Right lobe of liver (tissue), 6 donors: ENCODE measurements around the gene PANK2. TPM values are rescaled to one million over a fixed set of nuclear protein-coding genes. Genes with fewer than 3 reads are reported as not detected.

ENCODE experiments used
- ATAC-seq, 4 donors: fragments of 200-7000 bp; cut with Tn5 transposase; one replicate each; pipeline ENCODE4 v1.9.1; 2020; ENCODE audit warnings: mild to moderate bottlenecking in 4 of 4, moderate library complexity in 4 of 4
- DNase-seq, 3 donors: peaks; one replicate each; pipeline ENCODE4 v3.0.0-alpha.2; 2020
- H3K27ac ChIP-seq, 3 donors: fragments of 200-600 bp; one replicate each; pipeline ENCODE4 v1.8.0; 2022
- H3K27me3 ChIP-seq, 2 donors: fragments of 200-600 bp; one replicate each; pipeline ENCODE4 v1.8.0; 2022
- H3K36me3 ChIP-seq, 4 donors: fragments of 200-600 bp; sonication (generic) in 1 of 4; one replicate each; pipeline versions ENCODE4 v1.5.1 to v1.8.0; 2017 to 2022; ENCODE audit warnings: control low read depth in 1 of 4
- H3K4me1 ChIP-seq, 4 donors: fragments of 200-600 bp; sonication (generic) in 1 of 4; one replicate each; pipeline versions ENCODE4 v1.5.1 to v1.8.0; 2017 to 2022; ENCODE audit warnings: control low read depth in 1 of 4
- H3K4me3 ChIP-seq, 3 donors: fragments of 200-600 bp; one replicate each; pipeline ENCODE4 v1.8.0; 2022
- H3K9me3 ChIP-seq, 4 donors: fragments of 200-600 bp; sonication (generic) in 1 of 4; one replicate each; pipeline versions ENCODE4 v1.5.1 to v1.8.0; 2017 to 2022; ENCODE audit warnings: control low read depth in 1 of 4
- POLR2A ChIP-seq: fragments of 450-650 bp; IDR thresholded peaks from one replicate; pipeline ENCODE4 v1.6.1; 2017; ENCODE audit warnings: antibody characterized with exemption, mild to moderate bottlenecking
- WGBS: methylation state at CpG from one replicate; pipeline ENCODE4 v1.1.6; 2018; ENCODE audit warnings: low coverage, low lambda C conversion rate; ENCODE audit not compliant: insufficient coverage; ENCODE audit errors: missing lambda C conversion rate; 5-methylcytosine and 5-hydroxymethylcytosine counted together
- intact Hi-C, 2 donors: fragments of 100-400 bp; cut with DNase I; formaldehyde crosslinking; loops; one replicate each; pipeline versions ENCODE4 v1.11.2 to v1.14.1; 2022
- total RNA-seq, 6 experiments: library from RNA; depleted of rRNA in 2 of 6; stranded (reverse); fragments of >200 nt in 2 of 6; fragmentation: NEBNext Ultra II Directional in 3 of 6; extraction: Animal tissue kit (Norgen Biotek cat#: 25700) in 3 of 6; gene quantifications; one replicate each; pipeline versions ENCODE4 v1.1.0 to v1.2.4, GENCODE V29; 2016 to 2023
- TF ChIP-seq, protein P1 (sequence below), 4 donors: fragments of 200-600 bp in 3 of 4; fragments of 450-650 bp in 1 of 4; IDR thresholded peaks; one replicate each; pipeline versions ENCODE4 v1.5.1 to v1.8.0; 2016 to 2022; ENCODE audit warnings: antibody characterized with exemption in 4 of 4, mild to moderate bottlenecking in 2 of 4
- donor health status: DM: no; HTN: yes; CAD: no.
- donor health status: DM: no; HTN: no; CAD: no.
- donor health status: DM: no; HTN: no; CAD: no.
- donor health status: DM: no; HTN: yes; CAD: no.
- donor health status: DM: no; HTN: yes; CAD: no.

PANK2 gene
- total RNA-seq, 6 experiments from 2014 or later = 13.0 to 17.8 (median 13.8) TPM

DNA sequence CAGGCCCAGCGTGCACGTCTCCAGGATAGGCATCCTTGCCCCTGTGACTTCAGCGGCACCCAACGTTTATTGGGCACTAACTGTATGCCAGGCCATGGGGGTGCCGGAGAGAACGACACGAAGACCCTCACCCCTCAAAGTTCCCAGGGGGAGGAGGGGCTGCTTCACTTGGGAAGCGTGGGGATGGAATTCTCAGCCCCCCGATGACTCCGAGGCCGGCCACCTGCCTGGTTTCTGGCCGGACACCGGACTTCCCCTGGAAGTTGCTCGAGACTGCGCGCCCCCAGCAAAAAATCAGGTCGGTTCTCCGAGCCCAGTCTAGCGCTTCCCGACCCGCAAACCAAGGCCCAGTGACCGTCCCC lies 42.8 kb upstream of the PANK2 start:
- H3K4me3 ChIP-seq = peak overlapping the region; percentile 70 to 100 (median 81)
- DNase-seq (no peak), ATAC-seq (no peak)
- TF ChIP-seq, protein P1, sequence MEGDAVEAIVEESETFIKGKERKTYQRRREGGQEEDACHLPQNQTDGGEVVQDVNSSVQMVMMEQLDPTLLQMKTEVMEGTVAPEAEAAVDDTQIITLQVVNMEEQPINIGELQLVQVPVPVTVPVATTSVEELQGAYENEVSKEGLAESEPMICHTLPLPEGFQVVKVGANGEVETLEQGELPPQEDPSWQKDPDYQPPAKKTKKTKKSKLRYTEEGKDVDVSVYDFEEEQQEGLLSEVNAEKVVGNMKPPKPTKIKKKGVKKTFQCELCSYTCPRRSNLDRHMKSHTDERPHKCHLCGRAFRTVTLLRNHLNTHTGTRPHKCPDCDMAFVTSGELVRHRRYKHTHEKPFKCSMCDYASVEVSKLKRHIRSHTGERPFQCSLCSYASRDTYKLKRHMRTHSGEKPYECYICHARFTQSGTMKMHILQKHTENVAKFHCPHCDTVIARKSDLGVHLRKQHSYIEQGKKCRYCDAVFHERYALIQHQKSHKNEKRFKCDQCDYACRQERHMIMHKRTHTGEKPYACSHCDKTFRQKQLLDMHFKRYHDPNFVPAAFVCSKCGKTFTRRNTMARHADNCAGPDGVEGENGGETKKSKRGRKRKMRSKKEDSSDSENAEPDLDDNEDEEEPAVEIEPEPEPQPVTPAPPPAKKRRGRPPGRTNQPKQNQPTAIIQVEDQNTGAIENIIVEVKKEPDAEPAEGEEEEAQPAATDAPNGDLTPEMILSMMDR (IDR thresholded peaks at IDR 0.05) = no peak
- TF ChIP-seq POLR2A = no peak
- H3K27me3 ChIP-seq = no peaks in the 10 kb centered on the region
- H3K27ac ChIP-seq = peak overlapping the region; percentile 90 to 94 (median 93)
- no peaks in the 10 kb centered on the region for H3K36me3 ChIP-seq
- intact Hi-C loops = no loop called here
- WGBS = 0% methylated on average over 7 of the region's 22 CpGs
- H3K4me1 ChIP-seq = peaks cover 0 to 4% (median 0%) of the 10 kb centered on the region in 4 donors
- H3K9me3 ChIP-seq = no peaks in the 10 kb centered on the region

DNA sequence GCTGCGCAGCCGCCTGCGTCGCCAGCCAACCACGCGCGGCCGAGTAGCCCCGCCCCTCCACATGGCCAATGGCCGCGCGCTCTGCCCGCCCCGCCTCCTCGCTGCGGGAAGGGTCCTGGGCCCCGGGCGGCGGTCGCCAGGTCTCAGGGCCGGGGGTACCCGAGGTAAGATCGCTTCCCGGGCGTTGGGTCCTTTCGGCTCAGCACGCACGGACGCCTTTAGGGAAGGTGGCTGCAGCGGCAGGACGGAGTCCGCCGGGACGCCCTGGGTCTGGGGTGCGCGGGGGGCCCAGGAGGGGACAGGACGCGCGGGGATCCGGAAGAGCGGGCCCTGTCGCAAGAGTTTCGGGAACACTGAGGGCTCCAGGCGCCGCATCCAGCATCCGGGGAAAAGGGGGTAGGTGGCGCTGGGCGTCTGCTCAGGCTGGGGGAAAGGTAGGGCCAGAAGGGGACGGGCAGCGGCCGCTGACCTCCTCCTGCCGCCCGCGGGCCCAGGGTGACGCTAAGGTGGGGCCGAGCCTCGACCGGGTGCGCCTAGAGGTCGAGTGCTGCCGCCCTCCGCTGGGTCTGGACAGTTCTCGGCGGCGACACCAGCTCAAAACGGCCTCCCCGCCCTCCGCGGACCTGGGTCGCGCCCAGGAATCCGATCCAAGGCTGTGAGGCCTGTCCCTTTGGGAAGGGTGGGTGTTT lies 42.3 kb upstream of the PANK2 start, which contains the start of gene MAVS:
Gene MAVS (plus strand): TSS at position 95 of the 689 bp plus-strand sequence. CDS start 7,791 bp downstream, outside the sequence.
- peak; percentile 91 for TF ChIP-seq POLR2A
- TF ChIP-seq, protein P1 (IDR thresholded peaks at IDR 0.05) = peak in 1 of 4 donors; percentile 10
- H3K9me3 ChIP-seq = no peaks in the 10 kb centered on the region
- intact Hi-C loops = no loop called here
- DNase-seq = peak; percentile 93 to 94 (median 93)
- peak within 1 kb of the TSS; percentile 70 to 100 (median 81) for H3K4me3 ChIP-seq
- no peaks in the 10 kb centered on the region for H3K27me3 ChIP-seq
- peaks cover 0 to 4% (median 0%) of the 10 kb centered on the region in 4 donors for H3K4me1 ChIP-seq
- ATAC-seq = peak; percentile 96 to 98 (median 98)
- no peaks in the 10 kb centered on the region for H3K36me3 ChIP-seq
- peak within 1 kb of the TSS; percentile 90 to 94 (median 93) for H3K27ac ChIP-seq
- no CpG with 5 or more reads among the region's 72 CpGs for WGBS

DNA sequence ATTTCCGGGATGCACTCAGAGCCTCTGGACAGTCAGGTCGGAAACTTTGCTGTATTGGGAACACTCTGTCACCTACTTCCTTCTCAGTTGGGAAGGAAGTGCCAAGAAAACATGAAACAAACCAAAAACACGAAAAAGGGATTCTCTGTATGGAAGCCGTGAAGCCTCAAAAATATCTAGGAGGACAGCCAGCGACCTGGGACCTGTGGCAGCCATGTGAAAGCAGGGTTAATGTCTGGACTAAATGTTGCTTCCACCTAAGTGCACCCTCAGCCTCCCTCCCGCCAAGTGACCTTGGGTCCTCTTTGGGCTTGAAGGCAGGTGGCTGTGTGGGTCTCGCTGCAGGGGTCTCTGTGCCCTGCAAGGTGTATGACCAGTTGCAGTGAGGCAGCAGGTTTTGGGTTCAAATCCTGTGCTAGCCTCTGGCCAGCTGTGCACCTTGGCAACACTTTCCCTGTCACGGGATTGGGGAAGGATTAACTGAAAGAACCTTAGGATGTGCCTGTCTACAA lies 41.7 kb upstream of the PANK2 start:
- DNase-seq (no peak), ATAC-seq (no peak)
- Histone ChIP-seq H3K9me3 (no peaks in the 10 kb centered on the region), H3K36me3 (no peaks in the 10 kb centered on the region), H3K4me3 (peak overlapping the region; percentile 70 to 100 (median 81)), H3K27me3 (no peaks in the 10 kb centered on the region), H3K4me1 (peaks cover 0 to 4% (median 0%) of the 10 kb centered on the region in 4 donors), H3K27ac (peak overlapping the region; percentile 90 to 94 (median 93))
- TF ChIP-seq, protein P1 (IDR thresholded peaks at IDR 0.05) = no peak
- no peak for TF ChIP-seq POLR2A
- 5% methylated on average over 7 of the region's 8 CpGs for WGBS
- intact Hi-C loops = no loop called here

DNA sequence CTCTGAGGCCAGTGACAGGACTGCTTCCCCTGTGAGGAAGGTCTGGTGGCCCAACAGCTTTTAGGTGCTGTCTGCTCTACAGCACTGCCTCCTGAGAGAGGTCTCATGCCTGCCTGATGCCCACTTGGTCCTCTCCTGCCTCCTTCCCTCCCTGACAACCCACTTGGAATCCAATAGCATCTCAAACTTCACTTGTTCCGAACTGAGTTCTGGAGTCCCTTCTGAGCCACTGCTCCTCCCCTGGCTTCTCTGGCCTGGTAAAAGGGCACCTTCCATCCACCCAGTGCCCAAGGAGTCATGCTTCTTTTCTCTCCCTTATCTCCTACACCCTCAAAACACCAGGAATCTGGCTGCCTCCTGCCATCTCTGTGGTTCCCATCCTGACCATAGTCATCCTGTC lies 40.6 kb upstream of the PANK2 start:
- peaks cover 0 to 4% (median 0%) of the 10 kb centered on the region in 4 donors for H3K4me1 ChIP-seq
- no peaks in the 10 kb centered on the region for H3K36me3 ChIP-seq
- intact Hi-C loops = no loop called here
- H3K9me3 ChIP-seq = no peaks in the 10 kb centered on the region
- DNase-seq = no peak
- ATAC-seq = no peak
- H3K27me3 ChIP-seq = no peaks in the 10 kb centered on the region
- H3K4me3 ChIP-seq = no peak overlapping the region
- TF ChIP-seq POLR2A = no peak
- TF ChIP-seq, protein P1 (IDR thresholded peaks at IDR 0.05) = no peak
- H3K27ac ChIP-seq = no peak overlapping the region
- WGBS = no CpG with 5 or more reads among the region's 1 CpG
